Measurements from ENCODE around the gene BRME1. TPM values are rescaled to one million over a fixed set of nuclear protein-coding genes. Genes with fewer than 3 reads are reported as not detected.
A peak's percentile ranks its signal among the peaks of the same experiment; 100 is the strongest.

BRME1 gene
- total RNA-seq, 6 experiments from 2014 or later: 0.34 to 3.7 (median 1.2) TPM

DNA sequence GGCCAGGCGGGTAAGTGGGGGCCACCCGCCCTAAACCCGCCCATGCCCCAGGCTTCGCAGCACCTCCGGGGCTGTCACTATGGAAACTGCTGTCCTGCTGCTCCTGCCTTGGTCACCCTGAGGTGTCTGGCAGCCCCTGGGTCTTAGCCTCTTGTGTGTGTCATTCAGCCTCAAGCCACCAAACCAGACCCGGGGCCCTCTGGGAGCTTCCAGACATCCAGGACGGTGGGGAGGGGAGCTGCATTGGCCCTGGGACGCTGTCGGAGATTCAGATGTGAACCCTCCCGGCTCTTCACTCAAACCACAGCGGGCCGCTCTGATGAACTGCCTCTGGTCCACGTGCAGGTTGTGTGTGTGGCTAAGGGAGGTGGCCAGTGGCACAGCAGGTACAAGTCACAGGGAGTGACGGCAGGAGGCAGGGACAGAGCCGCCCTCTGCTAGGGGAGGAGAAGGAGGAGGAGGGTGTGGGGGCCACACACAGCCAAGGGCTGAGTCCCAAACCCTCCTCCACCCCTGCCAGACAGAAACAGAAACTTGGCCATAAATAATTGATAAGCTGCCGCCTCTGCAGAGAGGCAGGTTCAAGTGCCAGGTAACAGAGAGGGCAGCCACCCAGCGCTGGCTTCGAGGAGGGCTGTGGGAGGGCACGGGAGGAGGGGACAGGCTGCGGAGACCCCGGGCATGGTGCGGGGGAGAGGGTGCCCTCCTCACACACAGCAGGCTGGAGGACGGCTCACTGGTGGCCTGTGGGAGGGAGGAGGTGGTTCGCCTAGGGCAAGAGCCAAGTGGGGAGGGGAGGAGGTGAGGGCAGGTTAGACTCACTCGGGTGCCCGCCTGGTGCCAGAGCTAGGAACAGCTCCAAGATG is 21.0 kb downstream of the BRME1 start:
- TF ChIP-seq POLR2A (IDR thresholded peaks at IDR 0.05): no peak
- TF ChIP-seq, protein P1, sequence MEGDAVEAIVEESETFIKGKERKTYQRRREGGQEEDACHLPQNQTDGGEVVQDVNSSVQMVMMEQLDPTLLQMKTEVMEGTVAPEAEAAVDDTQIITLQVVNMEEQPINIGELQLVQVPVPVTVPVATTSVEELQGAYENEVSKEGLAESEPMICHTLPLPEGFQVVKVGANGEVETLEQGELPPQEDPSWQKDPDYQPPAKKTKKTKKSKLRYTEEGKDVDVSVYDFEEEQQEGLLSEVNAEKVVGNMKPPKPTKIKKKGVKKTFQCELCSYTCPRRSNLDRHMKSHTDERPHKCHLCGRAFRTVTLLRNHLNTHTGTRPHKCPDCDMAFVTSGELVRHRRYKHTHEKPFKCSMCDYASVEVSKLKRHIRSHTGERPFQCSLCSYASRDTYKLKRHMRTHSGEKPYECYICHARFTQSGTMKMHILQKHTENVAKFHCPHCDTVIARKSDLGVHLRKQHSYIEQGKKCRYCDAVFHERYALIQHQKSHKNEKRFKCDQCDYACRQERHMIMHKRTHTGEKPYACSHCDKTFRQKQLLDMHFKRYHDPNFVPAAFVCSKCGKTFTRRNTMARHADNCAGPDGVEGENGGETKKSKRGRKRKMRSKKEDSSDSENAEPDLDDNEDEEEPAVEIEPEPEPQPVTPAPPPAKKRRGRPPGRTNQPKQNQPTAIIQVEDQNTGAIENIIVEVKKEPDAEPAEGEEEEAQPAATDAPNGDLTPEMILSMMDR (IDR thresholded peaks at IDR 0.05): no peak
- intact Hi-C loops (cut with DNase I): loop anchor here (10.0 kb wide), 2 partner anchors 160 to 170 kb away; no protein-coding TSS in a partner anchor
- WGBS (ENCODE audit: insufficient coverage, low coverage, low lambda C conversion rate, missing lambda C conversion rate): 38% methylated on average over 5 of the region's 26 CpGs
- Histone ChIP-seq H3K4me1 (peaks cover 0 to 5% (median 3%) of the 10 kb centered on the region in 4 donors), H3K27ac (no peak overlapping the region), H3K9me3 (no peaks in the 10 kb centered on the region), H3K27me3 (no peaks in the 10 kb centered on the region), H3K4me3 (no peak overlapping the region), H3K36me3 (no peaks in the 10 kb centered on the region)
- DNase-seq (peak in 2 of 3 donors; percentile 59 to 87), ATAC-seq (peak in 3 of 4 donors; percentile 22 to 52 (median 25))

DNA sequence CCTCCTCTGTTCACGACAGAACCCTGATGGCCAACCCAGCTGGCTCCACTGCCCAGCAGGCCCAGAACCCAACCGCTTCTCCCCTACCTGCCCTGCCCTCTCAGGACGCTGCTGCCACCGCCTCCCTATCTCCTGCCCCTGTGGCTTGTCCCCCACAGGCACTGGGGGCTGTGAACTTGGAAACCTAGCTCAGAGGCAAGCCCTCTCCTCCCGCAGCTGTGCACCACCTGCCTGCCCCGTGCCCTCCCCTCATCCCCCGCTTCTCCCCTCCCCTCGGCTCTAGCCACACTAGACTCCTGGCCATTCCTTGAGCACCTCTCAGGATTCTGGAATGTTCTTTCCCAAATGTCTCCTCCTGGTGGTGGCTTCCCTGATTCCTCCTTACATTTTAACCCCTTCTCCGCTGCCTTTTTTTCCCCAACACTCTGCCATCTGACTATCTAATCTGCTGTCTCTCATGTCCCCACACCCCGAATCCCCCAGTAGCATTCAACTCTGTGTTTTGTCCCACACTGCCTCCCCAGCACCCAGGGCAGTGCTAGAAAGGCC is 22.3 kb downstream of the BRME1 start:
- DNase-seq: no peak
- Histone ChIP-seq H3K36me3 (no peaks in the 10 kb centered on the region), H3K4me1 (peaks cover 0 to 10% (median 3%) of the 10 kb centered on the region in 4 donors), H3K27ac (no peak overlapping the region), H3K4me3 (no peak overlapping the region), H3K9me3 (no peaks in the 10 kb centered on the region), H3K27me3 (no peaks in the 10 kb centered on the region)
- WGBS (ENCODE audit: insufficient coverage, low coverage, low lambda C conversion rate, missing lambda C conversion rate): 95% methylated on average over 9 of the region's 10 CpGs
- intact Hi-C loops (cut with DNase I): loop anchor here (10.0 kb wide), 2 partner anchors 161 to 171 kb away; no protein-coding TSS in a partner anchor
- ATAC-seq: no peak
- TF ChIP-seq POLR2A (IDR thresholded peaks at IDR 0.05): no peak
- TF ChIP-seq, protein P1 (IDR thresholded peaks at IDR 0.05): no peak

DNA sequence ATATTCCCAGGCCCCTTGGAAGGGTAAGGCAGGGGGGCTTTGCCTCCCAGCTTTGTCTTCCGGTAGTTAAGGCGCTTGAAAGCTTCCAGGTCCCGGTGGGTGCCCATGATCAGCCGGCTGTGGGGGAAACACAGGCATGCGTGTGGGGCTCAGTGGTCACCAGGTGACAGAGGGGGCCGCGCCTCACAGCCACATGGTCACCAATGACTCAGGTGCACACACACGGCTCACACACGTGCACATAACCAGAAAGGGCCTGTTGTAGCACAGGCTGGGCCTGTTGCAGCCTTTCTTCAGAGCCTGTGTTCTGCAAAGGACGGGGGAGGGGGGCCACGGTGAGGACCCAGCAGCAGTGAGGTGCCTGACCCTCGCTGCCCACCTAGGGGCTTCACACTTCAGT is 23.1 kb downstream of the BRME1 start:
- intact Hi-C loops (cut with DNase I): loop anchor here (10.0 kb wide), 2 partner anchors 162 to 172 kb away; no protein-coding TSS in a partner anchor
- H3K4me1 ChIP-seq: peaks cover 0 to 10% (median 3%) of the 10 kb centered on the region in 4 donors
- no CpG with 5 or more reads among the region's 12 CpGs for WGBS (ENCODE audit: insufficient coverage, low coverage, low lambda C conversion rate, missing lambda C conversion rate)

DNA sequence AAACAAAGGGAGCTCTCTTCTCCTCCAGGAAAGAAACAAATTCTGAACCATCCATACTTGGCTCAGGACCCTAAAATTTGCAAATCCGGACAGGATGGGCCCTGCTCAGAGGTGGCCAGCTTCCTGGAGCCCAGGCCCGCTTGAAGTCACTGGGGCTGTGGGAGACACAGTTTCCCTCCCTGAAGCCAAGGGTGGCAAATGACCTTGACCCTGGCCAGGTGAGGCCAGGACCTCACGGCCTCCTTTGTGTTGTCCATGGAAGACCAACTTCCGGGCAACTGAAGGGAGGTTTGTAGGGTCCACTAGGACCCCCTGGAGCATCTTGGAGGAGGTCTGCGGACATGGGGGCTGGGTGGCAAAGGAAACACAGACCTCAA is 23.5 kb downstream of the BRME1 start:
- ATAC-seq (no peak), DNase-seq (peak in 1 of 3 donors; percentile 46)
- Histone ChIP-seq H3K27ac (no peak overlapping the region), H3K9me3 (no peaks in the 10 kb centered on the region), H3K4me3 (no peak overlapping the region), H3K4me1 (peaks cover 0 to 10% (median 3%) of the 10 kb centered on the region in 4 donors), H3K27me3 (no peaks in the 10 kb centered on the region), H3K36me3 (no peaks in the 10 kb centered on the region)
- TF ChIP-seq, protein P1 (IDR thresholded peaks at IDR 0.05): no peak
- TF ChIP-seq POLR2A (IDR thresholded peaks at IDR 0.05): no peak
- intact Hi-C loops (cut with DNase I): loop anchor here (10.0 kb wide), 2 partner anchors 162 to 172 kb away; no protein-coding TSS in a partner anchor
- WGBS (ENCODE audit: insufficient coverage, low coverage, low lambda C conversion rate, missing lambda C conversion rate): 63% methylated on average over 1 of the region's 5 CpGs

More for the DNA sequence above, 23.1 kb downstream of the BRME1 start:
- DNase-seq (peak in 1 of 3 donors; percentile 46), ATAC-seq (no peak)
- Histone ChIP-seq H3K4me3 (no peak overlapping the region), H3K36me3 (no peaks in the 10 kb centered on the region), H3K27ac (no peak overlapping the region), H3K9me3 (no peaks in the 10 kb centered on the region), H3K27me3 (no peaks in the 10 kb centered on the region)
- no peak for TF ChIP-seq POLR2A (IDR thresholded peaks at IDR 0.05)
- TF ChIP-seq, protein P1 (IDR thresholded peaks at IDR 0.05): no peak
